Measurements from ENCODE around the gene GMPPB.

- TF ChIP-seq CTCF (IDR thresholded peaks at IDR 0.05; ENCODE audit: insufficient read depth, low read length) = no peak
- no peak for TF ChIP-seq GABPA (IDR thresholded peaks at IDR 0.05; ENCODE audit: low read depth)
- 0 out of 2 replicates have a peak, but pooled peaks have one; percentile 2 for TF ChIP-seq POLR2AphosphoS5 (IDR thresholded peaks at IDR 0.05; ENCODE audit: low read depth)
- no peak for TF ChIP-seq REST (IDR thresholded peaks at IDR 0.05; ENCODE audit: insufficient replicate concordance, low read depth)
- peak; percentile 32; the same call in 1 of the 2 replicates for TF ChIP-seq SPI1 (IDR thresholded peaks at IDR 0.05; ENCODE audit: borderline replicate concordance, low read depth)
These were observed 49.2 kb downstream of the GMPPB start for GRCh38 chr3:49674497-49674983.
